IMR-90 (cell line): Measurements from ENCODE around the gene H1-8. TPM values are rescaled to one million over a fixed set of nuclear protein-coding genes. Genes with fewer than 3 reads are reported as not detected.
A peak's percentile ranks its signal among the peaks of the same experiment; 100 is the strongest.

Experiments used
- ATAC-seq: fragments of 200-7000 bp; cut with Tn5 transposase; 2 replicates; pipeline ENCODE4 v1.9.1; 2020; ENCODE audit warnings: low read depth, mild to moderate bottlenecking, moderate library complexity
- BruUV-seq: library from RNA; stranded (reverse); fragments of 400-500 nt; replicated peaks from 2 replicates; lab custom pipeline; 2021; lab: Mats Ljungman, UMichigan
- CTCF ChIA-PET: fragments of 300-600 bp; formaldehyde crosslinking; extraction: SDS; loops from one replicate; lab custom pipeline; 2021; ENCODE audit warnings: antibody characterized with exemption; lab: Yijun Ruan, JAX
- POLR2A ChIA-PET: fragments of 300-600 bp; sonication (Branson Sonifier 250); formaldehyde crosslinking; loops from one replicate; lab custom pipeline; 2022; ENCODE audit warnings: antibody characterized with exemption; ENCODE audit not compliant: unreplicated experiment; lab: Charles Lee
- DNase-seq: peaks from one replicate; pipeline ENCODE4 v3.0.0; 2013
- H2AFZ ChIP-seq: replicated peaks from 2 replicates; pipeline ENCODE3; 2013; ENCODE audit warnings: low read length, mild to moderate bottlenecking; ENCODE audit not compliant: poor library complexity
- H2AK5ac ChIP-seq: 2 replicates; pipeline ENCODE4 v1.6.1; 2013; ENCODE audit warnings: low read depth, low read length, inconsistent platforms
- H2AK9ac ChIP-seq: replicated peaks from 2 replicates; pipeline ENCODE3; 2013; ENCODE audit warnings: mild to moderate bottlenecking, low read depth, low read length, moderate library complexity; ENCODE audit not compliant: poor library complexity
- H2BK120ac ChIP-seq: 2 replicates; pipeline ENCODE4 v1.6.1; 2013; ENCODE audit warnings: low read depth, low read length, inconsistent platforms
- H2BK15ac ChIP-seq: 3 replicates; pipeline ENCODE4 v1.6.1; 2013; ENCODE audit warnings: low read depth, low read length, inconsistent platforms
- H2BK20ac ChIP-seq: 2 replicates; pipeline ENCODE4 v1.6.1; 2013; ENCODE audit warnings: low read depth, mild to moderate bottlenecking, inconsistent platforms, low read length, moderate library complexity
- H2BK5ac ChIP-seq: 2 replicates; pipeline ENCODE4 v1.6.1; 2013; ENCODE audit warnings: mild to moderate bottlenecking, low read depth, low read length, inconsistent platforms; ENCODE audit not compliant: poor library complexity, severe bottlenecking
- H3K14ac ChIP-seq: replicated peaks from 2 replicates; pipeline ENCODE4 v1.6.1; 2013; ENCODE audit warnings: low read depth, low read length, inconsistent platforms
- H3K18ac ChIP-seq: 2 replicates; pipeline ENCODE4 v1.6.1; 2013; ENCODE audit warnings: low read depth, low read length, control low read depth
- H3K23ac ChIP-seq: 2 replicates; pipeline ENCODE4 v1.6.1; 2013; ENCODE audit warnings: low read depth, low read length, inconsistent platforms
- H3K27ac ChIP-seq: 2 replicates; pipeline ENCODE4 v1.5.1; 2013; ENCODE audit warnings: mild to moderate bottlenecking, control low read depth, low read length; ENCODE audit not compliant: insufficient read depth
- H3K27me3 ChIP-seq: 2 replicates; pipeline ENCODE4 v1.6.1; 2013; ENCODE audit warnings: low read length; ENCODE audit not compliant: control insufficient read depth, insufficient read depth
- H3K36me3 ChIP-seq: 2 replicates; pipeline ENCODE4 v1.6.1; 2013; ENCODE audit warnings: low read length, mixed read lengths; ENCODE audit not compliant: control insufficient read depth, insufficient read depth
- H3K4ac ChIP-seq: 2 replicates; pipeline ENCODE4 v1.6.1; 2013; ENCODE audit warnings: low read depth, low read length, inconsistent platforms
- H3K4me1 ChIP-seq: 2 replicates; pipeline ENCODE4 v1.6.1; 2013; ENCODE audit warnings: low read length, mixed read lengths; ENCODE audit not compliant: control insufficient read depth, insufficient read depth
- H3K4me2 ChIP-seq: 2 replicates; pipeline ENCODE4 v1.6.1; 2013; ENCODE audit warnings: low read depth, mild to moderate bottlenecking, control low read depth, low read length, moderate library complexity
- H3K4me3 ChIP-seq: 2 replicates; pipeline ENCODE4 v1.5.1; 2013; ENCODE audit warnings: low read depth, mild to moderate bottlenecking, control low read depth, low read length, moderate library complexity; ENCODE audit not compliant: insufficient read depth
- H3K56ac ChIP-seq: 2 replicates; pipeline ENCODE4 v1.6.1; 2013; ENCODE audit warnings: low read length, inconsistent platforms; ENCODE audit not compliant: insufficient read depth; ENCODE audit errors: extremely low read depth
- H3K79me1 ChIP-seq, 2 experiments: 2 replicates each; pipeline ENCODE4 v1.6.1; 2013; ENCODE audit warnings: low read length in 2 of 2, inconsistent platforms in 1 of 2, low read depth in 1 of 2
- H3K9ac ChIP-seq: 2 replicates; pipeline ENCODE4 v1.6.1; 2013; ENCODE audit warnings: low read depth, low read length, control low read depth
- H3K9me1 ChIP-seq: 2 replicates; pipeline ENCODE4 v1.6.1; 2013; ENCODE audit warnings: low read length, inconsistent platforms; ENCODE audit not compliant: insufficient read depth
- H3K9me3 ChIP-seq: 2 replicates; pipeline ENCODE4 v1.6.1; 2013; ENCODE audit warnings: low read length; ENCODE audit not compliant: control insufficient read depth, insufficient read depth
- H4K20me1 ChIP-seq: 2 replicates; pipeline ENCODE4 v1.6.1; 2013; ENCODE audit warnings: low read length, inconsistent platforms; ENCODE audit not compliant: insufficient read depth
- H4K5ac ChIP-seq: 2 replicates; pipeline ENCODE4 v1.6.1; 2013; ENCODE audit warnings: mild to moderate bottlenecking, low read depth, low read length, control low read depth
- H4K8ac ChIP-seq, 2 experiments: 2 replicates each; pipeline ENCODE4 v1.6.1; 2013; ENCODE audit warnings: low read depth in 2 of 2, low read length in 2 of 2, control low read depth in 1 of 2, inconsistent platforms in 1 of 2
- H4K91ac ChIP-seq: 2 replicates; pipeline ENCODE4 v1.6.1; 2013; ENCODE audit warnings: low read depth, low read length, inconsistent platforms; ENCODE audit not compliant: insufficient read depth
- BHLHE40 ChIP-seq: fragments of 150-350 bp; IDR thresholded peaks from 2 replicates; pipeline ENCODE4 v1.6.1; 2016; ENCODE audit warnings: mild to moderate bottlenecking, low read depth, low read length
- CEBPB ChIP-seq: IDR thresholded peaks from 2 replicates; pipeline ENCODE4 v1.6.1; 2012; ENCODE audit warnings: low read depth, low read length, improper control_type of control experiment
- CHD1 ChIP-seq: IDR thresholded peaks from 2 replicates; pipeline ENCODE4 v1.6.1; 2012; ENCODE audit warnings: low read depth, low read length, improper control_type of control experiment
- FOS ChIP-seq: fragments of 150-350 bp; IDR thresholded peaks from 2 replicates; pipeline ENCODE4 v1.6.1; 2016; ENCODE audit warnings: low read depth, low read length
- MAFK ChIP-seq: IDR thresholded peaks from 2 replicates; pipeline ENCODE4 v1.6.1; 2012; ENCODE audit warnings: low read depth, low read length, improper control_type of control experiment
- MAZ ChIP-seq: IDR thresholded peaks from 2 replicates; pipeline ENCODE4 v1.6.1; 2012; ENCODE audit warnings: low read depth, mild to moderate bottlenecking, low read length, improper control_type of control experiment, moderate library complexity, borderline replicate concordance
- NFE2L2 ChIP-seq: fragments of 150-350 bp; IDR thresholded peaks from 2 replicates; pipeline ENCODE4 v1.6.1; 2016; ENCODE audit warnings: low read depth, mild to moderate bottlenecking, low read length
- POLR2A ChIP-seq: IDR thresholded peaks from 2 replicates; pipeline ENCODE4 v1.6.1; 2012; ENCODE audit warnings: mild to moderate bottlenecking, low read depth, low read length
- RAD21 ChIP-seq: IDR thresholded peaks from 2 replicates; pipeline ENCODE4 v1.6.1; 2012; ENCODE audit warnings: low read length, improper control_type of control experiment
- RCOR1 ChIP-seq: IDR thresholded peaks from 2 replicates; pipeline ENCODE4 v1.6.1; 2012; ENCODE audit warnings: mild to moderate bottlenecking, low read length, improper control_type of control experiment; ENCODE audit not compliant: insufficient replicate concordance
- RFX5 ChIP-seq: IDR thresholded peaks from 2 replicates; pipeline ENCODE4 v1.8.0; 2012; ENCODE audit warnings: low read depth, mild to moderate bottlenecking, low read length, moderate library complexity
- SMC3 ChIP-seq: fragments of 150-350 bp; IDR thresholded peaks from 2 replicates; pipeline ENCODE4 v1.6.1; 2016; ENCODE audit warnings: low read depth, mild to moderate bottlenecking, antibody characterized with exemption, low read length, moderate library complexity
- USF2 ChIP-seq: fragments of 150-350 bp; IDR thresholded peaks from 2 replicates; pipeline ENCODE4 v1.6.1; 2017; ENCODE audit warnings: mild to moderate bottlenecking, antibody characterized with exemption, low read length, low read depth
- WGBS, 2 experiments: methylation state at CpG; one replicate each; pipeline versions ENCODE4 v1.1.5 to v1.1.7; 2013; ENCODE audit warnings: missing lambda C conversion rate in 2 of 2; ENCODE audit not compliant: insufficient read length in 1 of 2; ENCODE audit errors: extremely low coverage in 2 of 2; 5-methylcytosine and 5-hydroxymethylcytosine counted together
- dilution Hi-C: fragments of 300-500 bp; cut with HindIII; formaldehyde crosslinking; loops from one replicate; pipeline ENCODE4 v1.14.3; 2018; ENCODE audit warnings: low sequenced_read_pairs; ENCODE audit not compliant: unreplicated experiment
- in situ Hi-C: fragments of 300-500 bp; cut with MboI; formaldehyde crosslinking; loops from 3 replicates; pipeline ENCODE4 v1.14.3; 2019; ENCODE audit warnings: low sequenced_read_pairs, inconsistent platforms, mixed read lengths
- intact Hi-C: fragments of 100-400 bp; cut with micrococcal nuclease; formaldehyde crosslinking; loops from 2 replicates; pipeline ENCODE4 v1.10.0; 2022
- polyA plus RNA-seq, 3 experiments: library from polyadenylated mRNA; depleted of rRNA; stranded (reverse); fragments of >200 nt; gene quantifications; 2 replicates each; pipeline ENCODE4 v1.2.3, GENCODE V29; 2012; ENCODE audit warnings: low replicate concordance in 1 of 3
- total RNA-seq: library from RNA; depleted of rRNA; stranded (reverse); fragments of >200 nt; gene quantifications from 2 replicates; pipeline ENCODE4 v1.2.3, GENCODE V29; 2012

H1-8 gene
- total and polyA plus RNA-seq, 2 of the 4 experiments (the other 2 are of a cell fraction) = not detected

GRCh38 chr3:129529436-129530210 is 13.4 kb upstream of the H1-8 start:
- H3K27ac ChIP-seq = no peak overlapping the region
- intact Hi-C loops = no loop called here
- H3K79me1 ChIP-seq = no peaks in the 10 kb centered on the region
- H3K9ac ChIP-seq = no peak overlapping the region
- ChIA-PET POLR2A (no interaction called here), CTCF (no interaction called here)
- peak overlapping the region; percentile 35 for H2AK5ac ChIP-seq
- peak overlapping the region; percentile 0; the same call in 1 of the 2 replicates for H2BK20ac ChIP-seq
- no peak overlapping the region for H3K56ac ChIP-seq
- peak overlapping the region; percentile 10; the same call in 1 of the 2 replicates for H3K14ac ChIP-seq
- in situ Hi-C loops = no loop called here
- peak overlapping the region; percentile 60 for H2AK9ac ChIP-seq
- no peaks in the 10 kb centered on the region for H3K36me3 ChIP-seq
- H3K4ac ChIP-seq = peak overlapping the region; percentile 26; the same call in 1 of the 2 replicates
- no peak overlapping the region for H3K4me2 ChIP-seq
- H3K18ac ChIP-seq = peak overlapping the region; percentile 38
- H3K4me3 ChIP-seq = no peak overlapping the region
- H2BK15ac ChIP-seq = peak overlapping the region; percentile 7; the same call in 1 of the 3 replicates
- H3K9me3 ChIP-seq = no peaks in the 10 kb centered on the region
- peak overlapping the region in 1 of 2 experiments; percentile 55; a peak in 3 of 4 replicates for H4K8ac ChIP-seq
- H3K9me1 ChIP-seq = peaks cover 8% of the 10 kb centered on the region
- ATAC-seq = no peak; the same call in 1 of the 2 replicates
- H2BK5ac ChIP-seq = no peak overlapping the region
- peaks cover 16% of the 10 kb centered on the region for H3K4me1 ChIP-seq
- no peaks in the 10 kb centered on the region for H3K27me3 ChIP-seq
- 65% methylated on average over 2 of the region's 12 CpGs; no CpG with 5 or more reads in 1 of the 2 experiments for WGBS, 2 experiments
- no peak for DNase-seq
- no TSS peak for BruUV-seq
- peak overlapping the region; percentile 82 for H2AFZ ChIP-seq
- peak overlapping the region; percentile 33 for H4K5ac ChIP-seq
- peak overlapping the region; percentile 65; the same call in 1 of the 2 replicates for H4K91ac ChIP-seq
- TF ChIP-seq CEBPB (no peak), NFE2L2 (no peak), POLR2A (no peak), MAZ (no peak), RCOR1 (no peak), USF2 (no peak), FOS (no peak), CHD1 (no peak), SMC3 (no peak), RAD21 (no peak), BHLHE40 (no peak), RFX5 (no peak), MAFK (no peak)
- H3K23ac ChIP-seq = 0 out of 2 replicates have a peak overlapping the region, but pooled peaks have one; percentile 1
- H4K20me1 ChIP-seq = no peaks in the 10 kb centered on the region
- dilution Hi-C loops = no loop called here
- H2BK120ac ChIP-seq = peak overlapping the region; percentile 56
